IMR-90 (cell line): ENCODE data around the gene SIPA1. TPM values are rescaled to one million over a fixed set of nuclear protein-coding genes. Genes with fewer than 3 reads are reported as not detected.

Experiments
- ATAC-seq: fragments of 200-7000 bp; cut with Tn5 transposase; 2 replicates; pipeline ENCODE4 v1.9.1; 2020; ENCODE audit warnings: low read depth, mild to moderate bottlenecking, moderate library complexity
- BruUV-seq: library from RNA; stranded (reverse); fragments of 400-500 nt; replicated peaks from 2 replicates; lab custom pipeline; 2021; lab: Mats Ljungman, UMichigan
- CTCF ChIA-PET: fragments of 300-600 bp; formaldehyde crosslinking; extraction: SDS; loops from one replicate; lab custom pipeline; 2021; ENCODE audit warnings: antibody characterized with exemption; lab: Yijun Ruan, JAX
- POLR2A ChIA-PET: fragments of 300-600 bp; sonication (Branson Sonifier 250); formaldehyde crosslinking; loops from one replicate; lab custom pipeline; 2022; ENCODE audit warnings: antibody characterized with exemption; ENCODE audit not compliant: unreplicated experiment; lab: Charles Lee
- DNase-seq: peaks from one replicate; pipeline ENCODE4 v3.0.0; 2013
- H2AFZ ChIP-seq: replicated peaks from 2 replicates; pipeline ENCODE3; 2013; ENCODE audit warnings: low read length, mild to moderate bottlenecking; ENCODE audit not compliant: poor library complexity
- H2AK5ac ChIP-seq: 2 replicates; pipeline ENCODE4 v1.6.1; 2013; ENCODE audit warnings: low read depth, low read length, inconsistent platforms
- H2AK9ac ChIP-seq: replicated peaks from 2 replicates; pipeline ENCODE3; 2013; ENCODE audit warnings: mild to moderate bottlenecking, low read depth, low read length, moderate library complexity; ENCODE audit not compliant: poor library complexity
- H2BK120ac ChIP-seq: 2 replicates; pipeline ENCODE4 v1.6.1; 2013; ENCODE audit warnings: low read depth, low read length, inconsistent platforms
- H2BK15ac ChIP-seq: 3 replicates; pipeline ENCODE4 v1.6.1; 2013; ENCODE audit warnings: low read depth, low read length, inconsistent platforms
- H2BK20ac ChIP-seq: 2 replicates; pipeline ENCODE4 v1.6.1; 2013; ENCODE audit warnings: low read depth, mild to moderate bottlenecking, inconsistent platforms, low read length, moderate library complexity
- H2BK5ac ChIP-seq: 2 replicates; pipeline ENCODE4 v1.6.1; 2013; ENCODE audit warnings: mild to moderate bottlenecking, low read depth, low read length, inconsistent platforms; ENCODE audit not compliant: poor library complexity, severe bottlenecking
- H3K14ac ChIP-seq: replicated peaks from 2 replicates; pipeline ENCODE4 v1.6.1; 2013; ENCODE audit warnings: low read depth, low read length, inconsistent platforms
- H3K18ac ChIP-seq: 2 replicates; pipeline ENCODE4 v1.6.1; 2013; ENCODE audit warnings: low read depth, low read length, control low read depth
- H3K23ac ChIP-seq: 2 replicates; pipeline ENCODE4 v1.6.1; 2013; ENCODE audit warnings: low read depth, low read length, inconsistent platforms
- H3K27ac ChIP-seq: 2 replicates; pipeline ENCODE4 v1.5.1; 2013; ENCODE audit warnings: mild to moderate bottlenecking, control low read depth, low read length; ENCODE audit not compliant: insufficient read depth
- H3K27me3 ChIP-seq: 2 replicates; pipeline ENCODE4 v1.6.1; 2013; ENCODE audit warnings: low read length; ENCODE audit not compliant: control insufficient read depth, insufficient read depth
- H3K36me3 ChIP-seq: 2 replicates; pipeline ENCODE4 v1.6.1; 2013; ENCODE audit warnings: low read length, mixed read lengths; ENCODE audit not compliant: control insufficient read depth, insufficient read depth
- H3K4ac ChIP-seq: 2 replicates; pipeline ENCODE4 v1.6.1; 2013; ENCODE audit warnings: low read depth, low read length, inconsistent platforms
- H3K4me1 ChIP-seq: 2 replicates; pipeline ENCODE4 v1.6.1; 2013; ENCODE audit warnings: low read length, mixed read lengths; ENCODE audit not compliant: control insufficient read depth, insufficient read depth
- H3K4me2 ChIP-seq: 2 replicates; pipeline ENCODE4 v1.6.1; 2013; ENCODE audit warnings: low read depth, mild to moderate bottlenecking, control low read depth, low read length, moderate library complexity
- H3K4me3 ChIP-seq: 2 replicates; pipeline ENCODE4 v1.5.1; 2013; ENCODE audit warnings: low read depth, mild to moderate bottlenecking, control low read depth, low read length, moderate library complexity; ENCODE audit not compliant: insufficient read depth
- H3K56ac ChIP-seq: 2 replicates; pipeline ENCODE4 v1.6.1; 2013; ENCODE audit warnings: low read length, inconsistent platforms; ENCODE audit not compliant: insufficient read depth; ENCODE audit errors: extremely low read depth
- H3K79me1 ChIP-seq, 2 experiments: 2 replicates each; pipeline ENCODE4 v1.6.1; 2013; ENCODE audit warnings: low read length in 2 of 2, inconsistent platforms in 1 of 2, low read depth in 1 of 2
- H3K9ac ChIP-seq: 2 replicates; pipeline ENCODE4 v1.6.1; 2013; ENCODE audit warnings: low read depth, low read length, control low read depth
- H3K9me1 ChIP-seq: 2 replicates; pipeline ENCODE4 v1.6.1; 2013; ENCODE audit warnings: low read length, inconsistent platforms; ENCODE audit not compliant: insufficient read depth
- H3K9me3 ChIP-seq: 2 replicates; pipeline ENCODE4 v1.6.1; 2013; ENCODE audit warnings: low read length; ENCODE audit not compliant: control insufficient read depth, insufficient read depth
- H4K20me1 ChIP-seq: 2 replicates; pipeline ENCODE4 v1.6.1; 2013; ENCODE audit warnings: low read length, inconsistent platforms; ENCODE audit not compliant: insufficient read depth
- H4K5ac ChIP-seq: 2 replicates; pipeline ENCODE4 v1.6.1; 2013; ENCODE audit warnings: mild to moderate bottlenecking, low read depth, low read length, control low read depth
- H4K8ac ChIP-seq, 2 experiments: 2 replicates each; pipeline ENCODE4 v1.6.1; 2013; ENCODE audit warnings: low read depth in 2 of 2, low read length in 2 of 2, control low read depth in 1 of 2, inconsistent platforms in 1 of 2
- H4K91ac ChIP-seq: 2 replicates; pipeline ENCODE4 v1.6.1; 2013; ENCODE audit warnings: low read depth, low read length, inconsistent platforms; ENCODE audit not compliant: insufficient read depth
- BHLHE40 ChIP-seq: fragments of 150-350 bp; IDR thresholded peaks from 2 replicates; pipeline ENCODE4 v1.6.1; 2016; ENCODE audit warnings: mild to moderate bottlenecking, low read depth, low read length
- CEBPB ChIP-seq: IDR thresholded peaks from 2 replicates; pipeline ENCODE4 v1.6.1; 2012; ENCODE audit warnings: low read depth, low read length, improper control_type of control experiment
- CHD1 ChIP-seq: IDR thresholded peaks from 2 replicates; pipeline ENCODE4 v1.6.1; 2012; ENCODE audit warnings: low read depth, low read length, improper control_type of control experiment
- CTCF ChIP-seq: conservative IDR thresholded peaks from 2 replicates; pipeline ENCODE4 v1.5.1; 2012; ENCODE audit warnings: mild to moderate bottlenecking, low read depth, low read length, improper control_type of control experiment
- ELK1 ChIP-seq: fragments of 150-350 bp; IDR thresholded peaks from 2 replicates; pipeline ENCODE4 v1.6.1; 2016; ENCODE audit warnings: low read depth, mild to moderate bottlenecking, low read length, moderate library complexity, borderline replicate concordance
- FOS ChIP-seq: fragments of 150-350 bp; IDR thresholded peaks from 2 replicates; pipeline ENCODE4 v1.6.1; 2016; ENCODE audit warnings: low read depth, low read length
- MAFK ChIP-seq: IDR thresholded peaks from 2 replicates; pipeline ENCODE4 v1.6.1; 2012; ENCODE audit warnings: low read depth, low read length, improper control_type of control experiment
- MAZ ChIP-seq: IDR thresholded peaks from 2 replicates; pipeline ENCODE4 v1.6.1; 2012; ENCODE audit warnings: low read depth, mild to moderate bottlenecking, low read length, improper control_type of control experiment, moderate library complexity, borderline replicate concordance
- MXI1 ChIP-seq: IDR thresholded peaks from 2 replicates; pipeline ENCODE4 v1.6.1; 2012; ENCODE audit warnings: low read depth, mild to moderate bottlenecking, low read length, moderate library complexity, borderline replicate concordance
- NFE2L2 ChIP-seq: fragments of 150-350 bp; IDR thresholded peaks from 2 replicates; pipeline ENCODE4 v1.6.1; 2016; ENCODE audit warnings: low read depth, mild to moderate bottlenecking, low read length
- POLR2A ChIP-seq: IDR thresholded peaks from 2 replicates; pipeline ENCODE4 v1.6.1; 2012; ENCODE audit warnings: mild to moderate bottlenecking, low read depth, low read length
- RAD21 ChIP-seq: IDR thresholded peaks from 2 replicates; pipeline ENCODE4 v1.6.1; 2012; ENCODE audit warnings: low read length, improper control_type of control experiment
- RCOR1 ChIP-seq: IDR thresholded peaks from 2 replicates; pipeline ENCODE4 v1.6.1; 2012; ENCODE audit warnings: mild to moderate bottlenecking, low read length, improper control_type of control experiment; ENCODE audit not compliant: insufficient replicate concordance
- RFX5 ChIP-seq: IDR thresholded peaks from 2 replicates; pipeline ENCODE4 v1.8.0; 2012; ENCODE audit warnings: low read depth, mild to moderate bottlenecking, low read length, moderate library complexity
- USF2 ChIP-seq: fragments of 150-350 bp; IDR thresholded peaks from 2 replicates; pipeline ENCODE4 v1.6.1; 2017; ENCODE audit warnings: mild to moderate bottlenecking, antibody characterized with exemption, low read length, low read depth
- WGBS, 2 experiments: methylation state at CpG; one replicate each; pipeline versions ENCODE4 v1.1.5 to v1.1.7; 2013; ENCODE audit warnings: missing lambda C conversion rate in 2 of 2; ENCODE audit not compliant: insufficient read length in 1 of 2; ENCODE audit errors: extremely low coverage in 2 of 2; 5-methylcytosine and 5-hydroxymethylcytosine counted together
- dilution Hi-C: fragments of 300-500 bp; cut with HindIII; formaldehyde crosslinking; loops from one replicate; pipeline ENCODE4 v1.14.3; 2018; ENCODE audit warnings: low sequenced_read_pairs; ENCODE audit not compliant: unreplicated experiment
- in situ Hi-C: fragments of 300-500 bp; cut with MboI; formaldehyde crosslinking; loops from 3 replicates; pipeline ENCODE4 v1.14.3; 2019; ENCODE audit warnings: low sequenced_read_pairs, inconsistent platforms, mixed read lengths
- intact Hi-C: fragments of 100-400 bp; cut with micrococcal nuclease; formaldehyde crosslinking; loops from 2 replicates; pipeline ENCODE4 v1.10.0; 2022
- polyA plus RNA-seq, 3 experiments: library from polyadenylated mRNA; depleted of rRNA; stranded (reverse); fragments of >200 nt; gene quantifications; 2 replicates each; pipeline ENCODE4 v1.2.3, GENCODE V29; 2012; ENCODE audit warnings: low replicate concordance in 1 of 3
- total RNA-seq: library from RNA; depleted of rRNA; stranded (reverse); fragments of >200 nt; gene quantifications from 2 replicates; pipeline ENCODE4 v1.2.3, GENCODE V29; 2012

Gene SIPA1
- total and polyA plus RNA-seq, 2 of the 4 experiments (the other 2 are of a cell fraction) = 10.6 to 39.7 TPM

- no peak overlapping the region for H3K4ac ChIP-seq
- no peak overlapping the region for H3K4me3 ChIP-seq
- no peak overlapping the region for H2BK5ac ChIP-seq
- in situ Hi-C loops (no loop called here), dilution Hi-C loops (no loop called here), intact Hi-C loops (no loop called here)
- no peak overlapping the region for H3K56ac ChIP-seq
- H3K4me1 ChIP-seq = no peaks in the 10 kb centered on the region
- no peak overlapping the region for H3K27ac ChIP-seq
- H3K79me1 ChIP-seq = peaks cover 17 to 29% of the 10 kb centered on the region in 2 experiments
- H3K9me3 ChIP-seq = no peaks in the 10 kb centered on the region
- ChIA-PET CTCF (no interaction called here), POLR2A (interaction anchor here (0.5 kb wide), 1 partner anchor 15 kb away, joined by 8 read pairs; no protein-coding TSS in a partner anchor)
- H4K20me1 ChIP-seq = peaks cover 12% of the 10 kb centered on the region
- H2BK20ac ChIP-seq = no peak overlapping the region
- no peak overlapping the region for H2AK5ac ChIP-seq
- no peak overlapping the region for H4K5ac ChIP-seq
- peaks cover 80% of the 10 kb centered on the region for H3K36me3 ChIP-seq
- no peak overlapping the region for H4K8ac ChIP-seq
- H2AFZ ChIP-seq = no peak overlapping the region
- H3K4me2 ChIP-seq = no peak overlapping the region
- H3K27me3 ChIP-seq = no peaks in the 10 kb centered on the region
- H3K14ac ChIP-seq = no peak overlapping the region
- TF ChIP-seq NFE2L2 (no peak), MXI1 (no peak), CTCF (no peak), FOS (no peak), USF2 (no peak), RFX5 (no peak), ELK1 (no peak), RCOR1 (no peak), BHLHE40 (no peak), CHD1 (no peak), RAD21 (no peak), MAZ (no peak), MAFK (no peak), CEBPB (no peak), POLR2A (no peak)
- no peak overlapping the region for H3K18ac ChIP-seq
- BruUV-seq = no TSS peak
- no peak overlapping the region for H4K91ac ChIP-seq
- H2BK120ac ChIP-seq = no peak overlapping the region
- H3K9ac ChIP-seq = no peak overlapping the region
- no peak for ATAC-seq
- no peak overlapping the region for H2AK9ac ChIP-seq
- 98% methylated on average over 11 of the region's 16 CpGs; no CpG with 5 or more reads in 1 of the 2 experiments for WGBS, 2 experiments
- no peak for DNase-seq
- H3K9me1 ChIP-seq = no peaks in the 10 kb centered on the region
- H3K23ac ChIP-seq = no peak overlapping the region
- H2BK15ac ChIP-seq = no peak overlapping the region
Measured at GRCh38 chr11:65622011-65622410, 15.9 kb upstream of the SIPA1 start.
